NCI-H446 (cell line): Measurements from ENCODE around the gene LRSAM1.

Experiments
- DNase-seq, 2 experiments: peaks; one replicate each; lab custom pipeline; 2025; lab: John Stamatoyannopoulos, UW

LRSAM1 gene

GRCh38 chr9:127517620-127518019 is 66.3 kb downstream of the LRSAM1 start:
- DNase-seq, result no peak

DNA sequence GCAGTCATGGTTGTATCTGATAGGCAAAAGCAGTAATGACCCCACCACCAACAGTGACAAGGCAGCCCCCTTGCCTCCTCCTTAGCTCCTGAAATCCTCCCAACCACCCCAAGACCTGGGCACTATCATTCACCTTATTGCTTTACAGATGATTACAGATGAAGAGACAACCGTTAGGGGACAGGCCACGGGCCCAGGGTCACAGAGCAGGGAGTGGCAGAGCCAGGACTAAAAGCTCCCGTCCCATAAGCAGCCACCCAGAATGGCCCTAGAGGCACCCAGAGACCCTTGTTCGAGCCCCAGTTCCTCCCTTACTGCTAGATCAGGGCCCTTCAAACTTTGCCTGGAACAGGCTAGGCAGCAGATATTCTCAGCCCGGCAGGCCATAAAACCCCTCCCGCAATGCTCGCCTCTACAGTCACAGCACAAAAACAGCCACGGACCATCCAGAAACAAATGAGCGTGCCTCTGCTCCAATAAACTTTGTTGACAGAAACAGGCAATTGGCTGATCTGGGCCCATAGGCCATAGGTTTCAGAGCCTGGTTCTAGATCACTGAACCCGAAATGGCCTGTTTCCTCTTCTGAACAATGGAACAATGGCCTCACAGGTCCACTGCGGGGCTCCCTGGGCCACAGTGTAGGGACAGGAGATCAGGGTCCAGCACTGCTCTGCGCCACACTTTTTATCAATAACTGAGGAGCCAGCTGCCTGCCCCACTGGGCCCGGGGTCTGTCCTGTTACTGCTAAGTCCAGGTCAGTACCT is 67.0 kb downstream of the LRSAM1 start:
- no peak for DNase-seq

GRCh38 chr9:127519301-127520166 is 68.2 kb downstream of the LRSAM1 start:
- DNase-seq, result no peak

DNA sequence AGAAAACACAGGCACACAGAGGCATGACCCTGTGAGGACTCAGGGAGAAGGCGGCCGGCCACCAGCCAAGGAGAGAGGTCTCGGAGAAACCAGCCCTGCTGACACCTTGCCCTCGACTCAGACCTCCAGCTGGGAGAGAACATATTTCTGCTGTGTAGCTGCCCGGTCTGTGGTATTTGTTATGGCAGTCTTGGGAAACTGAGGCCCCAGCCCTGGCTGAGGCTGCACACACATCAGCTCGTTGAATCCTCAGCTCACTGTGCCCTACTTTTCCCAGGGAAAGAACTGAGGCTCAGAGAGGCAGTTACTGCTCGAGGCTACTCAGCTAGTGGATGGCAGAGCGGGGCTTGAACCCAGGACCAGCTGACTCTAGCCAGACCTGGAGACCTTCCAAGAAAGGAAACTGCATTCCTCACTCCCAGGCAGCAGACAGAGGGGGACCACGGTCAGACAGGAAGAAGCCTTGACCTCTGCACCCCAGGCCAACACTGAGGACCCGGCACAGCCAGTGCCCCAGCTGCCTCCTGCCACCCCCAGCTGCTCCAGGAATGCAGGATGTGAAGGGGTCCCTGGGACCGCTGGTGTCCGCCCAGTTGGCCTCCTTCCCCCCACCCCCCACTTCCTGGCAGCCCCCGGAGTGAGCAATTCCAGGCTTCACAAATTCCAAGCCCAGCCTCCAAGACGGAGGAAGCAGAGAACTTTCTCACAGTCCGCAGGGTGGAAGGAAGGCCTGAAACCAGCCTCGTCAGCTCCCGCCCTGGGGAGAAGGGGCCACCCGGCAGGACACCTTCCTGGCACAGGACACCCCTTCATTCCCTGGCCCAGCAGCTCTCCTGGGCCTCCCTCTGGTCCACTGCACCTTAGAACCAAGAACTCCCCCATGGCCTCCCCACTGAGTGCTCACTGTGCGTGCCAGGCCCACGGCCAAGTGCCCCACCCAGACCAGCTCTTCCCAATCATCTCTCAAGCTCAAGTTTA is 69.9 kb downstream of the LRSAM1 start:
- DNase-seq, result no peak

DNA sequence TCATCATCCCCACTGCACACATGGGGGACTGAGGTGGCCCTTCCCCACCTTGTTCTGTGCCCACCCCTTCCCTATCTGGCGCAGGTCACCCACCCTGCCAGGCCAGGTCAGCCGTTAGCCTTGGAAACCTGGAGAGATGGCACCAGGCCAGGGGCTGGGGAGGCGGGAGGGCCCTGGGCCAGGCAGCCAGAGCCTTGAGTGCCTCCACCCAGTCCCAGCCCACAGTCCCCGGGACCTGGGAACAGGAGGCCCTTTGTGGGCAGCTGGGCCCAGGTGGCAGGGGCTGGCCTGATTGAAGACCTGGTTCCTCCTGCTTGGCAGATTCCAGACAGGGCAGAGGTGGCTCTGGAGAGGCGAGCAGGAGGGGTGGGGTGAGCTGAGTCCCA is 70.6 kb downstream of the LRSAM1 start:
- DNase-seq, result no peak

DNA sequence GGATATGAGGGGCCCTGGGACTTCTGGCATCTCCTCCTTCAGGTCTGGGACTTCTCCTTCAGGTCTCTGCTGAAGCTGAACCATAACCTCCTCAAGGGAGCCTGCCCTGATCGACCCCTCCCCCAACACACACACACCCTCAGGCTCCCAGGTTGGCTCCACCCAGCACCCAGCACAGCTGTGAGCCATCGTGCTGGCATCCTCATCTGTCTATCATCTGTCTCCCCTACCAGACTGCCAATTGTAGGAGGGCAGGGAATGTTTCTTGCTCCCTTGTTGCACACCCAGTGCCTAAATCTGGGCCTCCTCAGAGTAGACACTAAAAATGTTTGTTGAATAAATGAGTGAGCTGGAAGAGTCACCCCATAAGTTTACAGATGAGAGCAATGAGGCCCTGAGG is 71.4 kb downstream of the LRSAM1 start:
- DNase-seq, result no peak

- no peak for DNase-seq
Measured at GRCh38 chr9:127523312-127523851, 72.1 kb downstream of the LRSAM1 start.

DNA sequence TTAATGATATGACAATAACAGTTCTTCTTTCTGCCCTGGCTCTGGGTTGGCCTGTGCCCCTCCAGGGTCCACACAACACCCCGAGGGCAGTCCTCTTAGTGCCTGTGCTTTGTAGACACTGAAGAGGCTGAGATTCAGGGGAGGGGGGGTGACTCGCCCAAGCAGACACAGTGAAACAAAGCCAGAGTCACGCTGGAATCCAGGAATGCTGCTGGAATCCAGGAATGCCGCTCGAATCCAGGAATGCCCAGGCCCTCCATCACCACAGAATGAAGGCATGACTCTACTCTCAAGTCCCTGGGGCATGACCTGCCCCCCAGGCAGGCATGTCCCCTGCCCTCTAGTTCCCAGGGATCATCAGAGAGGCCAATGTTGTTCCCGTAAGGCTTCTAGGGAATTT is 73.1 kb downstream of the LRSAM1 start:
- DNase-seq, result no peak

DNA sequence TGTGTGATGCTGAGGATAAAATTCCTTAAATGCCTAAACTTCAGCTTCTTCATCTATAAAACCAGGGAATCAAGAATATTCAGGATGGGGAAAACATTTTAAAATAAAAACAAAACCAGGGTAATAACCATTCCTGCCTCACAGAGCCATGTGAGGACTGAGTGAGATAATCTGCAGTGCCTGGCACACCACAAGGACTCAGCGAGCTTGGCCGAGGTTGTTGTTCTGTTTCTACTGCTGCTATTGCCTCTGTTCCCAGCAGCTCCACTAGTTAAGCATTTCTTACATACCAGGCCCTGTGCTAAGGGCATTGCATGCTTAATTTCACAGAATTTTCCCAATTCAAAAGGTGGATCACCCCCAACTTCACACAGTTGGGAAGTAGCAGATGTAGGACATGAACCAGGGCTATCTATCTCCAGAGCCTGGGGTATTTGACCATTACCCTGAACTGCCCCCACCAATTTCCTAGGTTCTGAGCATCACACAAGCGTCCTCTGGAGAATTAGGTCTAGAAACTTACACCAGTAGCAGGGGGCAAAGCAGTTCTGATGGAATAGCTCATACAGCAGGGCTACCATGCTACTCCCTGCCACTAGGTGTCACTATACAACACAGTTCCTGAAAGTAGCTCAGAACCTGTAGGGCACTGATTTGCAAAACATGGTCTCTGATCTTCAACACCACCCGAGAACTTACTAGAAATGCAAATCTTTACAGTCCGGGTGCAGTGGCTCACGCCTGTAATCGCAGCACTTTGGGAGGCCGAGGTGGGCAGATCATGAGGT is 74.3 kb downstream of the LRSAM1 start:
- no peak for DNase-seq

DNA sequence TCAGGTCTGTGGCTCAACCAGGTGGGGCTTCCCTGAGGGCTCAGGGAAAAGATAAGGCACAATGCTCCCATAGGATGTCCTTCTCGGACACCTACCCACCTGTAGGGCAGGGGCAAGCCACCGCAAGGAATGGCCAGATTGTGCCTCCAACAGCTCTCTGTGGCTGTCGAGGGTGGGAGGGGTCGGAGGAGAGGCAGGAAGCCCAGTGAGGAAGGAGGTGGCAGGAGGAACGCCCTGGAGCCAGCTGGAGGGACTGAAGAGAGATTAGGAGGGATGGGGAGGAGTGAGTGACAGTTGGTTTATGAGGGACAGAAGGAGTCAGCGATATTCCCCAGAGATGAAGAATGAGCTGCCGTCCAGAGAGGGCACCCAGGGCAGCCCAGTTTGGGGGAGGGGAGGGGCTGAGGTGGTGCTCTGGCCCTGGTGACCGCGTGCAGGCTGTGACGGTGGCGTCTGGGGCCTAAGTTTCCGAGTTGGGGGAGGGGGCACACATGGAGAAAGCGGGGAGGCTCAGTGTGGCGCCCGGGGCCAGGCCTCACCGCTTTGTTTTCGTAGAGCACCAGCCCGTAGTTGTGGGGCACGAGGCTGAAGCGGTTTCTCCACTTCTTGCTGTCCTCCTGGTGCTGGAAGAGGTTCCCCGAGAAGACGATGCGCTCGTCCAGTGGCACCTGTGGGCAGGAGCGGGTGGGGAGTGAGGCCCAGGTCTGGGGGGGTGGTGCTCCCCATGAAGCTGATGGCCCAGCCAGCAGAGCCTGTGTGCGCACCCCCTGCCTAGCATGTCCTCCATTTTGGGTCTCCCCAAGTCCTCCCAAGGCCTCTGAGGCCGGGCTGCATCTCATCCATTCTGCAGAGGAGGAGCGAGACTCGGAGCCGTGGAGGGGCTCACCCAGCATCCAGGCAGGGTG is 75.6 kb downstream of the LRSAM1 start:
- no peak for DNase-seq

DNA sequence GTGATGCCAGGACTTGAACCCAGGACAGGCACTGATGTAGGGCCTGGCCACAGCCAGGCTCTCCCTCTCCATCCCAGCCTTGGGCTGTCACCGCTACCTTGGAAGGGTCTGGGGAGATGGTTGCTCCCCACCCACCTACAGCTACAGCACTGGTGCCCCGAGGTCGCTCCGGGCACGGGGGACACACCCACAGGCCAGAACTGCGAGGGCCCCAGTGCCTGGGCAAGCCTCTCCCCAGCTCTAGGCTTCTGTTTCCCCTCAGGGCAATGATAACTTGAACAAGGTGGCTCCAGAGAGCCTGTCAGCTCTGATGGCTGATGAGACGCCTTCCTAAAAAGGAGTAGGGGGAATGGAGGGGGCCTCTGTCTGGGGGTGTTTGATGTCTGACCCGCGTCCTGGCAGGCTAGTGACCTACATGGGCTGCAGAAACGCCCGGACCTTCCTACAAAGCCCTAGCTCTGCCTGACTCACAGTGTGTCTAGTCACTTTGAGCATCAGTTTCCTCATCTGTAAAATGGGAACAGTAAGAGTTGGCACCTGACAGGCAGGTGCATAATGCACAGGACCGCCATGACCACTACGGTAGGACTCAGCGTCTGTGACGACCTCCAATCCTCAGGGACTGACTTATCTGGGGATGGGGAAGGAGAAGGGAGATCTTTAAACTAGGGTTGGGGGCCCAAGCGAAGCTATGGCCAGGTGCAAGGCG is 76.4 kb downstream of the LRSAM1 start:
- no peak for DNase-seq

DNA sequence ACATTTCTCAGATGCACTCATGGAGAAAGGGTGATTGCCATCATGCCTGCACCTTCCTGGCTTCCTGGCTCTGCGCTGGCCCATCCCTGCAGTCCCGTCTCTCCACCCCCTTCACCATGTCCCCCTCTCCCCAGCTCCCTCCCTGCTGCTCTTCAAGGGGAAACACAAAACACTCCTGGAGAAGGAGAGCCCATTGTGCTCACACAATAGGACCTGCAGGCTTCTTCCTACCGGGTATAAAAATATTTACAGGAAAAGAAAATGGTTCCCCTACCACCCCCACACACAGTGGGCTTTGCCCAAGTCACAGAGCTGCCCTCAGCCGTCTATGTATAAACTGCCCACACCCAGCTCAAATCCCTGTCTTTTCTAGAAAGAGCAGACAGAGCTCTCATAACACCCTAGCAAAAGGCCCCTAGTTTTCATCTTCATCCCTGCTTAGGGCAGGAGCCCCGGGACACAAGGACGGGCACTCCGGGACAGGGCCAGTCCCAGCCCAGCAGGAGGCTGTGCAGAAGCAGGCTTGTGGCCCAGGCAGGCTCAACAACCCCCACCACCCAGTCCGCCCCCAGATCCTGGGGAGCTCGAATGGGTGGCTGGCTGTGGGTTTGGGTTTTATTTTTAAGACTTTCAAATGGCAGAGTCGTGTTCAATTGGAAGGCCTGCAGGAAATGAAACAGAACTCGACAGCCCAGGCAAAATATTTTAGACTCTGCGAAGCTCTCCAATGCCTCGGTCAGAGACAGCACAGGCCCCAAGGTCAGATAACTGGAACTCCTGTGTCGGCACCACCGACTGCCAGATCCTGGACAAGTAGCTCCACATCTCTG is 77.3 kb downstream of the LRSAM1 start:
- no peak for DNase-seq

DNA sequence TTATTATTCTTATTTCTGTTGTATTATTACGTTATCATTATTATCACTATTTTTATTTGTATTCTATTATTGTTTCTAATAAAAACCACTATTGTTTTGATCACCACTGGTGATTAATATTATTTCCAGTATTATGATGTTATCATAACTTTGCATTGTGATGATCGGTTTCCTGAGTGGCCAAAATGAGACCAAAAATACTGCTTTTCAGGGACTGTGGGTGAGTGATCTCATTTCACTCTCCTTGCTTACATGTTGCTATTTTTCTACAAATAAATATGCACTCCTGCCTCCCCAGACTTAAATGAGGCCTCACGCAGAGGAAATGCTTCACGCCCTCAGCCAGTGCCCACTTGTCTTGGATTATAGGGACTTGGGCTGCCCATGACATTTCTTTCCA is 78.4 kb downstream of the LRSAM1 start:
- DNase-seq, result no peak

DNA sequence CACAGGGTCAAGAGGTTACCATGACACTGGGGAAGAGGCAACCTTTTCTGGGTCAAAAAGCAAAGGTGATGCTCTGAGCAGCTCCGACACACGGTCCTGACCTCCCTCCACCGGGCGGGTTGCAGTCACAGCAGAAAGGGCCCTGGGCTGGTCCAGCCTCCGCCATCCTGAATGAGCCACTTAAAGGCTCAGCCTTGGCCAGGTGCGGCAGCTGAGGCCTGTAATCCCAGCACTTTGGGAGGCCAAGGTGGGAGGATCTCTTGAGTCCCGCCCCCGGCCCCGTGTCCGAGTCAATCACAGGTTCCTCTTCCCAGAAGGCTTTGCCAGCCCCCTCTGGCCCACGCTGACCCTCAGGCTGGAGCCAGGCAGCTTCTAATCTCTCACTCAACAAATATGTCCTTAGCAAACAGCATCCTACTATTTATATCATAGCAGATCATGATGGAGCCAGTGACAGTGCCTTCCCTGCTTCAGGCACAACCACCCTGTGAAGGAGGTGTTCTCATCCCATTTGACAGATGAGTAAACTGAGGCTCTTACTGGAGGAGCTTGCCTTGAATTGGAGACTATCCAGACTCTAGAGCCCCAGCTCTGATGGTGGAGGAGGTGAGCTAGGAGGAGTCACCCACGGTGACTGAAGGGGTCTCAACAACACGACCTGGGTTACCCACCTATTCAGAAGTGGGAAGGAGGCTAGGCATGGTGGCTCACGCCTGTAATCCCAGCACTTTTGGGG is 79.1 kb downstream of the LRSAM1 start:
- no peak for DNase-seq

GRCh38 chr9:127531676-127532075 is 80.4 kb downstream of the LRSAM1 start:
- DNase-seq, result no peak

GRCh38 chr9:127534250-127534906 is 83.1 kb downstream of the LRSAM1 start:
- DNase-seq, result no peak

DNA sequence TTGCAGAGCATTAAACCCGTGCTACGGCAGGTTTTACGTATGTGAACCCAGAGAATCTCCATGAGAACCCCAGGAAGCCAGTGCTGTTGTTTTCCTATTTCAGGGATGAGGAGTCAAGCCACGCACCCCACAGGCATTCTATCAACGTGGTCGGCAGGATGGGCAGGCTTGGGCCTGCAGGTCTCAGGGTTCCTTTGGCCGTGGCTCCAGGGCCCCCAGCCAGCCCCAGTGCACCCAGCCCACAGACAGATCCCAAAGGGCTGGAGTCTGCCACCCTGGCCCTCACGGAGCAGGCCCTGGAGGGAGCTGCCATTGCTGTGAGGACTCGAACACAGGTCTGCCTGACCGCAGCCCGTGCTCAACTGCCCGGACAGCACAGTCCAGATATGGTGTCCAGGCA is 83.6 kb downstream of the LRSAM1 start:
- no peak for DNase-seq
